GM18508 (cell line): ENCODE measurements around the gene SLC12A7.

ENCODE experiments used
- ATAC-seq: cut with Tn5 transposase; IDR thresholded peaks from one replicate; pipeline ENCODE4 v1.9.1; 2021; ENCODE audit warnings: moderate number of reproducible peaks; ENCODE audit not compliant: insufficient read depth, unreplicated experiment

The SLC12A7 gene

GRCh38 chr5:1056611-1057484 is 55.0 kb downstream of the SLC12A7 start:
- no peak for ATAC-seq

- ATAC-seq = no peak
Measured at GRCh38 chr5:1055896-1056610, 55.8 kb downstream of the SLC12A7 start.

- no peak for ATAC-seq
Measured at GRCh38 chr5:1054799-1055775, 56.8 kb downstream of the SLC12A7 start.

- ATAC-seq = no peak
Measured at GRCh38 chr5:1054018-1054798, 57.7 kb downstream of the SLC12A7 start.

- no peak for ATAC-seq
Measured at GRCh38 chr5:1053391-1054017, 58.4 kb downstream of the SLC12A7 start.

- no peak for ATAC-seq
Measured at GRCh38 chr5:1052641-1053390, 59.0 kb downstream of the SLC12A7 start.

- ATAC-seq = no peak
Measured at GRCh38 chr5:1052076-1052475, 59.8 kb downstream of the SLC12A7 start.

- no peak for ATAC-seq
Measured at GRCh38 chr5:1051366-1051720, 60.5 kb downstream of the SLC12A7 start.

GRCh38 chr5:1050423-1051365 is 61.2 kb downstream of the SLC12A7 start:
- ATAC-seq = no peak

- ATAC-seq = no peak
Measured at GRCh38 chr5:1048861-1049838, 62.7 kb downstream of the SLC12A7 start.

- no peak for ATAC-seq
Measured at GRCh38 chr5:1048162-1048721, 63.6 kb downstream of the SLC12A7 start.

GRCh38 chr5:1047332-1047965 is 64.4 kb downstream of the SLC12A7 start:
- ATAC-seq = no peak

- ATAC-seq = no peak
Measured at GRCh38 chr5:1045960-1046560, 65.8 kb downstream of the SLC12A7 start.

- ATAC-seq = no peak
Measured at GRCh38 chr5:1044117-1044516, 67.7 kb downstream of the SLC12A7 start.

GRCh38 chr5:1043327-1043726 is 68.5 kb downstream of the SLC12A7 start:
- no peak for ATAC-seq
